Stimulated activated CD8-positive, alpha-beta memory T cell treated with anti-CD3 and anti-CD28 coated beads, Interleukin-15, amount 100 ng/mL, for 48 hours (primary cell): ENCODE measurements around the gene STMP1.
"Not testable (repeated sequence)": the region's sequence is repeated elsewhere in the genome, so short reads cannot be mapped to it uniquely, and the experiment has no call there.

Experiments
- DNase-seq, 2 donors: peaks; one replicate each; pipeline ENCODE4 v3.0.0-alpha.2; 2020; ENCODE audit warnings: low read depth in 2 of 2

Gene STMP1

DNA sequence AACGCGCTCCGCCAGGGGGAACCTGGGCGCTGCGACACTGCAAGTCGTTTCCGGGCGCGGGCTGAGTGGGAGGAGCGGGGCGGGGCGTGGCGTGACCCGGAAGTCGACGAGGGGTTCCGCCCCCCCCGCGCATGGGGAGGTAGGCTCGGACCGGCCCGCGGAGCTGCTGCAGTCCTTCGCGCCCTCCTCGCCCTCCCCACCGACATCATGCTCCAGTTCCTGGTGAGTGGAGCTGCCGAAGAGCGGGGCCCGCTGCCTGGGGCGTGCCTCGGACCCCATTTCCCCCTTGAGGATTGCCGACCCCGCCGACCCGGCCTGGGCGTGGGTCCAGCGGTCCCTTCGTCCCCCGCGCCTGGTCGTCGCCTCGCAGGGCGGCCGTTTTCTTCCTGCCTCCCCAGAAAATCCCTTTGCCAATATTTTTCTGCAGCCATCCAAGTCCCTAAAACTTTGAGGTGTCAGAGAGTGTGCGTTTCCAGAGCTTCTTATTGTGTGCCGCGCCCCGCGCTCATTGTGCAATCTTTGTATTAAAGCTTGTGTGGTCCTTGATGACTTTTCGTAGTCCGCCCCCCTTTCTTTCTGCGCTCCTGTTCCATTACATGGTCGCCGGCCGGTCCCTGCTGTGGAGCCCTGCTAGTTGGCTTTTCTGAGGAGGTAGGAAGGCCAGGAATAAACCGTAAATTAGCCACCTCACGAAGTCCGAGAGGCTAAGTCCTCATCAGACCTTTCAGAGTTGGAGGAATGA is at the start of gene STMP1:
TSS of gene STMP1 (plus strand) at position 142 of the 742 bp plus-strand sequence.
- DNase-seq: peak; percentile 91 to 93

DNA sequence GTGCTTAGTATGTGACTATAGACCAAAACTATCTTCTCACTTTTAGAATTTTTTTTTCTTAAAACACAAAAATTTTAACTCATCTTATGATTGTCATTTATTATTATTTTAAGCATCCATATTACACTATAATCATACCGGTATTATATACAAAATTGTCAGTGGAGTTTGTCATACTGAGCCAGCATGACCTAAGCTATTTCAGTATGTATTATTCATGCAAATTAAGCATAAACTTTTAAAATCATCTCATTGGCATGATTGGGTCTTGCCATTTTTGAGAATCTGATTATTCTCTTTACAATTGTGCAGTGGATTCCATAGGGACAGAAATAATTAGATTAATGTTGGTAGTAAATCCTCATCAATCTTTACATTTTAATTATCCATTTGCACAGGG is 46.2 kb upstream of the STMP1 start:
- no peak for DNase-seq

DNA sequence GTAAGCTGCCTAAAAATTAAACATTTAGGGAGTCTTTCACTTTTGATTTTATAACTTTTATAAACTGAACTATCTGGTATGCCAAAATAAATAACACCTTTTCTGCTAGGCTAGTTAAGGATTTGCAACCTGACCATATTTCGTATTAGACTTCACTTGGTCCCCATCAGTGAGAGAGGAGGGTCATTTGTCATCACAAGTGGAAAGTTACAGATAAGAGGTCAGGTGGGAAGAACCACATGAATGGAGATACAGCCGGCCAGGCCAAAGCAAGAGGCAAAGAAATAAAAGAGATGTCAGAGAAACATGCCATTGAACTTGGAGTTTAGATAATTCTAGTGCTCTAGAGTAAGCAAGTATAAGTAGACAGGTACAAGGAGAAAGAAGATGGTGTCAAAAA is 44.5 kb upstream of the STMP1 start:
- no peak for DNase-seq

GRCh38 chr7:135618510-135618909 is 43.8 kb upstream of the STMP1 start:
- DNase-seq: no peak

DNA sequence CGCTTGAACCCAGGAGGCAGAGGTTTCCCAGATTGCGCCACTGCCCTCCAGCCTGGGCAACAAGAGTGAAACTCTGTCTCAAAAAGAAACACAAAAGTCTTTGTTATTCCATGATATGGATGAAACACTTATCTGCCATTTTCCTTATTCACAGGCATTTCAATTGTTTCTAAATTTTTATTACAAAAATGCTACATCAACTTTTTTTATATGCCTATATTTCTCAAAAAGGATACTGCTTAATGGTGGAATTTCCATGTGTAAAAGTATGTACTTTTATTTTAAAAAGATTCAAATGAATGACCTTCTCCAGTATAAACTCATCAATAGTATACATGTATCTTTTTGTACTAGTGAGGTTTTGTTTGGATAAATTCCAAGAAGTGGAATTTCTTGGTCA is 41.9 kb upstream of the STMP1 start:
- no peak for DNase-seq

DNA sequence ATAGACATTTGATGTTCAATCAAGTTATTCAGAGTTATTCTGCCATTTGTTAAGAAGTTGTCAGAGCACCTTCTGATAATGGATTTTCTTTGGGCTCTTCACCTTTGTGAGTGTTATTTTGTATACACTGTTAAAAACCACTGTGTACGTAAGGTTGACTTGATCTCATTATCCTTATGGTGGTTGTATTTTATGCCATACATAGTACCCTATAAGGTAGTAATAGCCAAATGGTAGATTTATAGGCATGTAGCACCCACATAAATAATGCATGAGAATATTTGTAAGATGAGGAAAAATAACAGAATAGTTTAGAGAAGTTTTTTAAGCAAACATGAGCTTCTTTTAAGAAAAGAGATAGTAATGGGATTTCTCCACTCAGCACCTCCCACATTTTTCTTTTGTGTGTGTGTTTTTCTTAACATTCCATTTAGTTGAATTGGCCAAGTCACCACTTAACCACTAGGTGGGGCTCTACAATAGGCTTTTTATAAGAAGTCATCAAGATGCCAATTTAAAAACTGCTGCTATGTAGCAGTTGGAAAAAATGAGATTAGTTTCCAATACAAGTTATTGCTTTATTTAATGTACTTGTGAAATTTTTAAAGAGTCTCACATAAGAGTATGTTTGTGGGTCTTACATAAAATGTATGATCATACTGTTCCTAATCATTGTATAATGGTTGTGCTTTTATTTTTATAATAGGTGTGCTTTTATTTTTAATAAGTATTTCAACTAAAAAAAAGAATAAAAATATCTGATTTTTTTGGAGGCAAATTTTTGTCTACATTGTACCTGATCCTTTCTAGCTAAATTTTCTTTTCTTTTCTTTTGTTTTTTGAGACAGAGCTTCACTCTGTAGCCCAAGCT is 41.1 kb upstream of the STMP1 start:
- no peak for DNase-seq

DNA sequence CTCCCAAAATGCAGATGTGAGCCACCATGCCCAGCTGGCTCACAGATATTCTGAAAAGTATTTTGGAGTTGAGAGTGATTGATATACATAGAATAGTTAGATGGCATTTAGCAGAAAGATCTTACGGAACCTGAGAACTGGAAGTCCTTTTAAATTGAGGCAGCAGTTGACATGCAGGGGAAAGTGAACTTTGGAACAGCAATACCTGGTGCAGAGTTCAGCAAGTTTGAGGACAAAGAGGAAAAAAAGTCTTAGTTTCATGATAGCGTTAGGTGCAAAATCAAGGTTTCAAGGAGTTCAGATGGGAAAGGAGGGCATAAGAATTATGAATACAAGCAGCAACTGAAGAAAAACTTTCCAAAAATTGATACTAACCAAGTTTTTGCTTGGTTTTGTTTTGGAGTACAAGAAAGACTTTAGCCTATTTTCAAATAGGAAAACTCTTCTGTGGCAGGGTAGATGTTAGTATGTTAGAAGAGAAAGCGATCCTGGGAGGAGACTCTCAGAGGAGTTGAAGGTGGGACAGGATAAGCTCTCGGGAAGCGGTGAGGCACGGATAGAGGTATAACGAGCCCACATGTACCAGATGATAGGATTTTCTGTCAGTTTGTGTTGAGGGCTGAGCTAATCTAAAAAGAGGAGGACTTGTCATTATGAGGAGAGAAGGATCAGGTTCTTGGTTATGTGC is 28.0 kb upstream of the STMP1 start:
- no peak for DNase-seq

- not testable (repeated sequence) for DNase-seq
These were observed 22.6 kb upstream of the STMP1 start for GRCh38 chr7:135639690-135640089.

- DNase-seq: no peak
These were observed 18.2 kb upstream of the STMP1 start for GRCh38 chr7:135644154-135644553.

- no peak for DNase-seq
These were observed 17.6 kb upstream of the STMP1 start for GRCh38 chr7:135644729-135645128.

DNA sequence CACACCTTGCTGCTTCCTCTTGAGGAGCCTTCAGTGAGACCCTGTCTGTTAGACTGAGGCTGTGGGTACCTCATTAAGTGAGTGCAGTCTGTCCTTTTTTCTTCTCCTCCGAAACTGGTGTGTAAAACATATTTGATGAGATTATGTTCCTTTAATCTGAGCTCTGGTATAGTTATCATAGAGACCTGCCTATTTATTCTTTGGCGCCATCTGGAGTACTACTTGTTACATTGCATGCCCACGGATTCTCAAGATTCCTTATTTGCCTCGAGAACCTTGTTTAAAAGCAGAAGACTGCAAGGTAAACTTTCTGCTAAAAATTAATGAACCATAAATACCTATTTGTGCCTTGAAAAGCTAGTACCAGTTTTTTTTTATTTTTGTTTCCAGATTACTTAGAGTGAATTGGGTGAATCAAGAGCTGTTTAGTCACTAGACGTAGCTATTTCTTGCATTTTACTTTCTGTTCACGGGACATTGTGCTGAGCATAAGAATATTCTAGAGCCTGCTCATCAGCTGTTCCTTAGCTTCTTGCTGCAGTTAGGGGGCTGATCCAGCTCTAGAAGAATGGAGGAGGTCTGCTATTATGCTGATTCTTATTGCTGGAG is 16.9 kb upstream of the STMP1 start:
- DNase-seq: no peak

- no peak for DNase-seq
These were observed 14.6 kb upstream of the STMP1 start for GRCh38 chr7:135647755-135648154.

DNA sequence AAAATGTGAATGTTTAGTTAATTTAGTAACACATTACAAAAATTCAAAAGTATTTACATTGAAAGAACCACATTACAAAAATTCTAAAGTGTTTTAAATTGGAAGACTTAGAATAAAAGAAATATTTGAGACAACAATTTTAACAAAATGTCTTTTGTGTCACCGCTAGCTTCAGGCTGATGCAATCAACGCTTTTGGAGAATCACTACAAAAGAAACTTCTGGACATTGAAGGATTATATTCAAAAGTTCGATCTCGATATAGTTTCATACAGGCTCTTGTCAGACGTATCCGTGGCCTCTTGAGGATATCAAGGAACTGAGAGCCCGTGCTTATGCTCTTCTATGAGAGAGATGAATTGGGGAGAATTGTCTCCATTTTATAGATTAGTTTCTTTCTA is 14.1 kb upstream of the STMP1 start:
- DNase-seq: no peak

DNA sequence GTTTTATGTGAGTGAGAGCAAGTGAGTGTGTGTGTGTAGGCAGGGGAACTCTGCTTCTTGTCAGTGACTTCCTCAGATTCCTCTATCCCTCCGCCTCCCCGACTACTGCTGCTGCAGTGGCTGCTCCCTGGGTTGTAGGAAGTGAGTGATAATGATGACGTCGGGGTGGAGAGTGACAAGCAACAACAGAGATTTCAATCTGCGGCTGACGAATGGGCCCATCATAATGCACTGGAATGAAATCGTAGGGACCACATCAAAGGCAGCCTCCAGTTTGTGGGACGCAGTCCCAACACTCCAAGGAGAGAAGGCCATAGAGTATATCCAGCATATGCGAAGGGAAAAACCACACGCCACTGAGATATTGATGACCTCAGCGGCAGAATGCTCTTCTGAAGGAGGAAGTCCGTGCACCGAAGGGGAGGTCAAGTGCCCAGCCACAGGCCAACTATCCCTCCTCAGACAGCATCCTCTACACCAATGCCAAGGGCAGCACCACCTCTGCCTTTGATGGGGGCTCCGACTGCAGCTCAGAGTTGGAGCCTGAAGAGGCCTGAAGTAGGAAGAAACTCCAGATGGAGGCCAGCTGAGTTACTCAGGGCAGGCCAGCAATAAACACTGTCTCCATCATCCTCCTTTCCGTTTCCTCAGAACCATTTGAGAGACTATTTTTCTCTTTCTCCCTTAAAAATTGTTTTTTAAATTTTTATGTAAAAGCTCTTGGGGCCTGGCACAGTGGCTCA is 11.3 kb upstream of the STMP1 start:
- DNase-seq: no peak

DNA sequence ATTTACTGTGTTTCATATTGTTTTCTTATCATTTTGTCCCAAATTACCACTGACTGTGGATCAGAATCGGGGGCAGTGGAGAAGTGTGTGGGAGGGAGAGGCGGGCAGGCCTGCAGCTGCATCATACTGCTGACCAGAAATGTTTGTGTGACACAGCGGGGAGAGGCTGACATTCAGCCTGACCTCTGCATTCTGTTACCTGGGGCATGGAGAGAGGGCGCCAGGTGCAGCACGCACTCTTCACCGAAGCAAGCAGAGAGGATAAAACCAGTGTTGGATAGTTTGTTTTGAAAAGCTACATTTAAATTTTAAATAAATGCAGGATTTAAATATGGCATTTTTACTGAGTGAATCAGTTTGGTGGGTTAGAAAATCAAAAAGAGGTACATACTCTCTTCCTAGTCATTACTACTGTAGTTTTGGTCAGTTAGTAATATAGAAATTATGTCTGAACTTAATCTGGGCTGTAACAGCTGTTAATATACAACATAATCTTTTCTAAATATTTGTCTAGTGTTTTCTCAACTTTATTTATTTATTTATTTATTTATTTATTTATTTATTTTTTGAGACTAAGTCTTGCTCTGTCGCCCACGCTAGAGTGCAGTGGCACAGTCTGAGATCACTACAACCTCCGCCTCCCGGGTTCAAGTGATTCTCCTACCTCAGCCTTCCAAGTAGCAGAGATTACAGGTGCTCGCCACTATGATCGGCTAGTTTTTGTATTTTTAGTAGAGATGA is 8.8 kb upstream of the STMP1 start:
- no peak for DNase-seq

GRCh38 chr7:135658564-135658963 is 3.8 kb upstream of the STMP1 start:
- no peak for DNase-seq

DNA sequence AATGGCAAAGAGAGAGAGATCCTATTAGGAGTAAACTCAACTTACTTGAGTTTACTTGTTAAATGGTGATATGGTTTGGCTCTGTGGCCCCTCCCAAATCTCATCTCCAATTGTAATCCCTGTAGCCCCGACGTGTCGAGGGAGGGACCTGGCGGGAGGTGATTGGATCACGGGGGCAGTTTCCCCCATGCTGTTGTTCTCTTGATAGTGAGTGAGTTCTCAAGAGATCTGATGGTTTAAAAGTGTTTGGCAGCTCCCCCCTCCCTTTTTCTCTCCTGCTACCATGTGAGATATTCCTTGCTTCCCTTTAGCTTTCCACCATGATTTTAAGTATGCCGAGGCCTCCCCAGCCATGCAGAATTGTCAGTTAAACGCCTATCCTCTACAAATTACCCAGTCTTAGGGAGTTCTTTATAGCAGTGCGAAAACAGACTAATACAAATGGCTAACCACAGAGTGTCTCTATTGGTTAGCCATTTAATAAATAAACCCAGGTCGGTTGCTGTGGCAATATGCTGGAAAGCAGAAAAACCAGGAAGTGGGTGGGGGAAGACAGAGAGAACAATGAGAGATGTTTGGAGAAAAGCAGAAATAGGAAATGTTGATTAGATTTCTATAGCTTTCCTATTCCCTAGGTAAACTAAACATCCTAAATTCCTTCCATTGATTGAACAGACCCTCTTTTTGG is 3.0 kb upstream of the STMP1 start:
- DNase-seq: no peak

DNA sequence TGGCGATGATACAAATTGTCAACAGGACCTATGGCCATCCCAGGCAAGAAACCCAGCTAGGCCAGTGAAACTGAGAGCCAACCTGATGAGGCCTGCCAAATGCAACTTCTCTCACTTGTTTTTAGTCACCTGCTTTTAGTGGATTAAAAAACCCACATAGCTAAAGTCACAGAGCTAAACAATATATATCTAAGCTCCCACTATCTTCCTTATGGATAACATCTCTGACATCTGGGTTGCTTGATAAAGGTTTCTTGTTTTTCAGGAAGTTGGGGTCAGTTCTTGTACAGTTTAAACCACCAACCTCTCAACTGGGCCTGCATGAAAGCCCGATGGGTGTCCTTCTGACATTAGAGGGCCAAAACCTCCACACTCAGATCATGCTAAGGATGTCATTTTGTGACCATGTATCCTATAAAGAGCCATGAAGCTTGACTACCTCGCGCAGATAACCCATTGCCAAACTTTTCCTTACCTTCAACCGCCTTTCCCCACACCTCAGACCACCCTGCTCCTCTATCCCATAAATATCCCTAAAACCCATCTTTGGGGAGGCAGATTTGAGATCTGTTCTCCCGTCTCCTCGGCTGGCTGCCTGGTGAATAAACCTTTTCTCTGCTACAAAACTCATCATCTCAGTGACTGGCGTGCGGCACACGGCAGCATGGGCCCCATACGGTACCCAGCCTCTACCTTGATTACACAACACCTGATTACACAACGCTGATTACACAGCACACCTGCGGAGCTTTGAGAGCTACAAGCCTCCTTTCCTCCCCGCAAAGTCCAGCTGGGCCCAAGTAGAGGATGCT is 797 bp upstream of the STMP1 start:
- DNase-seq: no peak

- no peak for DNase-seq
These were observed 266 bp upstream of the STMP1 start for GRCh38 chr7:135662123-135662372.
